ENCODE results near the gene RHO.

RHO gene

DNA sequence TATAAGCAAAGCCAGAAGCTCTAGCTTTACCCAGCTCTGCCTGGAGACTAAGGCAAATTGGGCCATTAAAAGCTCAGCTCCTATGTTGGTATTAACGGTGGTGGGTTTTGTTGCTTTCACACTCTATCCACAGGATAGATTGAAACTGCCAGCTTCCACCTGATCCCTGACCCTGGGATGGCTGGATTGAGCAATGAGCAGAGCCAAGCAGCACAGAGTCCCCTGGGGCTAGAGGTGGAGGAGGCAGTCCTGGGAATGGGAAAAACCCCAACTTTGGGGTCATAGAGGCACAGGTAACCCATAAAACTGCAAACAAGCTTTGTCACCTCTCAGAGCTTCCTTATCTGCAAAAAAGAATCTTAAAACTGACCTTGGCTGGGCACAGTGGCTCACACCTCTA is 6.6 kb downstream of the RHO start:
- ChIA-PET CTCF (interaction anchor here (0.5 kb wide), 1 partner anchor 425 kb away, joined by 3 read pairs; no protein-coding TSS in a partner anchor), POLR2A (ENCODE audit: low non-redundant PET) (no interaction called here)
- TF ChIP-seq, protein P1, sequence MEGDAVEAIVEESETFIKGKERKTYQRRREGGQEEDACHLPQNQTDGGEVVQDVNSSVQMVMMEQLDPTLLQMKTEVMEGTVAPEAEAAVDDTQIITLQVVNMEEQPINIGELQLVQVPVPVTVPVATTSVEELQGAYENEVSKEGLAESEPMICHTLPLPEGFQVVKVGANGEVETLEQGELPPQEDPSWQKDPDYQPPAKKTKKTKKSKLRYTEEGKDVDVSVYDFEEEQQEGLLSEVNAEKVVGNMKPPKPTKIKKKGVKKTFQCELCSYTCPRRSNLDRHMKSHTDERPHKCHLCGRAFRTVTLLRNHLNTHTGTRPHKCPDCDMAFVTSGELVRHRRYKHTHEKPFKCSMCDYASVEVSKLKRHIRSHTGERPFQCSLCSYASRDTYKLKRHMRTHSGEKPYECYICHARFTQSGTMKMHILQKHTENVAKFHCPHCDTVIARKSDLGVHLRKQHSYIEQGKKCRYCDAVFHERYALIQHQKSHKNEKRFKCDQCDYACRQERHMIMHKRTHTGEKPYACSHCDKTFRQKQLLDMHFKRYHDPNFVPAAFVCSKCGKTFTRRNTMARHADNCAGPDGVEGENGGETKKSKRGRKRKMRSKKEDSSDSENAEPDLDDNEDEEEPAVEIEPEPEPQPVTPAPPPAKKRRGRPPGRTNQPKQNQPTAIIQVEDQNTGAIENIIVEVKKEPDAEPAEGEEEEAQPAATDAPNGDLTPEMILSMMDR (conservative IDR thresholded peaks at IDR 0.05; ENCODE audit: low read depth), result no peak
- no peak for DNase-seq (ENCODE audit: low spot score)
- no peak overlapping the region for H3K27ac ChIP-seq

DNA sequence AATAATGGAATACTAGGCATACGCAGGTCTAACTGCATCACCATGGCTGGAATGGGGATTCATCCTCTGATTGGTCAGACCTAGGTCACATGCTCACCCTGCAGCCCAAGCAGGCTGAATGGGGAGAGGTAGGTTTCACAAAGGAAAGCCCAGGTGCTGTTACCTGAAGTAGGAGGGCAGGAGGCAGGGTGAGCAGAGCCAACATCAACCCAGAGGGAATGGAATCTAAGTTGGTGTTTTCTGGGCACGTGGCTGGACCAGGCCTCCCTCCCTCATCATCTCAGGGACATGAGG is 7.9 kb downstream of the RHO start:
- CTCF ChIA-PET, result no interaction called here

DNA sequence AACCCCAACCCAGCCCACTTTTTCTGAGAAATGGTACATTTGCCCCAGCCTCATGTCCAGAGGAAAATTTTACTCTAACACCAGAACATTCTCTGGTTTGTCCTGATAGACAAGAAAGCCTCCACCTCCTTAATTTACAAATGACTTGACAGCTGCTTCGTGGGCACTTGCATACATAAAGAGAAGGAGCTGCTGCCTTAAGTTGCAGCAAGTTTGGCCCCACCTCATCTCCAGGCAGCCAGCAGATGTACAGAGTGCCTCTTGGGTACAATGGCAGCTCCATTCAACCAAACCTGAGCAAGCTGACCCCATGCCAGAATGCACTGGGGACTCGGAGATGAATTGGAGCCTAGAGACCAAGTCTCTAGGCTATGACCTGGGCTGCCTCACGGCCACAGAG is 8.4 kb downstream of the RHO start:
- H3K27ac ChIP-seq, result no peak overlapping the region
- ChIA-PET POLR2A (ENCODE audit: low non-redundant PET) (no interaction called here), CTCF (no interaction called here)
- DNase-seq (ENCODE audit: low spot score), result no peak
- TF ChIP-seq, protein P1 (conservative IDR thresholded peaks at IDR 0.05; ENCODE audit: low read depth), result no peak

More for the DNA sequence above, 7.9 kb downstream of the RHO start:
- H3K27ac ChIP-seq, result no peak overlapping the region
- TF ChIP-seq, protein P1 (conservative IDR thresholded peaks at IDR 0.05; ENCODE audit: low read depth), result no peak
- POLR2A ChIA-PET (ENCODE audit: low non-redundant PET), result no interaction called here
- no peak for DNase-seq (ENCODE audit: low spot score)

DNA sequence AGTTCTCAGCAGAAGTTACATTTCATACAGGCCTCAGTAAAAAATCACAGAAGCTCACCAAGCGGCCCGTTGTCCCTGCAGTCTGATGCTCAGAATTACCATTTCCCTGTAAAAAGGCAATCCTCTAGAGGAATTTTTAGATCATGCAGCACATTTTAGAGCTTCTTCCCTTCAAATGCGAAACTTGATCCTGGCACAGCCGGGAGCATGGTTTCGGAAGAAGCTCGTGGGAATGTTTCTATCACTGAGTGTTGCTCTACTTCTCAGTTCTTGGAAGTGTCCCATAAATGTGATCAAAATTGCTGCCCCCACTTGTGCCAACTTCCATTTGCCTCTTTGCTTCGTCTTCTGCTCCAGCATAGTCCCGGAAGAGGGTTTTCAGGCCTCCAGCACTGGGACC is 10.8 kb downstream of the RHO start:
- ChIA-PET POLR2A (ENCODE audit: low non-redundant PET) (no interaction called here), CTCF (no interaction called here)
- no peak overlapping the region for H3K27ac ChIP-seq
- DNase-seq (ENCODE audit: low spot score), result no peak
- TF ChIP-seq, protein P1 (conservative IDR thresholded peaks at IDR 0.05; ENCODE audit: low read depth), result no peak

DNA sequence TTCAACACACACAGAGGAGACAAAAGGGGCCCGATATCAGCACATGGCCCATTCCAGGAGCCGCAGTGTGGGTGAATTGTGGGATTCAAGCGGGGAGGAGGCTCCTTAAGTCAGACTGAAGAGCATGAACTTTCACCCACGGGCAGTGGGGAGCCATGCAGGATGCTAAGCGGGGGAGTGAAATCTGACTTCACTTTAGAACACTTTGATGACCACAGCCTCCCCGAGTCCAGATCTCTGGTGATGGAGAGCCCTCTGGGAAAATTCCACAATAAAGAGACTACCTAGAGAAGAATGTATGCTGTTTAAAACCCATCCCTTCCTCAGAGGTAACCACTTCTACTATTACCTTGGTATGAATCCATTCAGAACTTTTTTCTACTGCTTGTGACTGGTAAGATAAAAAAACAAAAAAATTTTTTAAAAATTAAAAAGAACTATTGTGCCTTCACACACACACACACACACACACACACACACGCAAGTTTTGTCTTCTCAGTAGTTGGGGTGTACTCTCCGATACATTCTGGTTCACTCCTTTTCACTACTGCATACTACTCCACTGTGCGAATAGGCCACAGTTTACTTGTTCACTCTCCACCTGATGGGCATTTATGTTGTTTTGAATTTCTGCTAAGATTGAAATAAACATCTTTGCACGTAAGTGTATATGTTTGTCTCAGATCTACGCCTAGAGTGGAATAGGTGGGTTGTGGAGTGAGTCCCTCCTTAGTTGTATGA is 12.5 kb downstream of the RHO start:
- CTCF ChIA-PET, result interaction anchor here (0.7 kb wide), 1 partner anchor 16 kb away, joined by 3 read pairs; no protein-coding TSS in a partner anchor
- POLR2A ChIA-PET (ENCODE audit: low non-redundant PET), result no interaction called here
- DNase-seq (ENCODE audit: low spot score), result no peak
- TF ChIP-seq, protein P1 (conservative IDR thresholded peaks at IDR 0.05; ENCODE audit: low read depth), result no peak
- H3K27ac ChIP-seq, result no peak overlapping the region

DNA sequence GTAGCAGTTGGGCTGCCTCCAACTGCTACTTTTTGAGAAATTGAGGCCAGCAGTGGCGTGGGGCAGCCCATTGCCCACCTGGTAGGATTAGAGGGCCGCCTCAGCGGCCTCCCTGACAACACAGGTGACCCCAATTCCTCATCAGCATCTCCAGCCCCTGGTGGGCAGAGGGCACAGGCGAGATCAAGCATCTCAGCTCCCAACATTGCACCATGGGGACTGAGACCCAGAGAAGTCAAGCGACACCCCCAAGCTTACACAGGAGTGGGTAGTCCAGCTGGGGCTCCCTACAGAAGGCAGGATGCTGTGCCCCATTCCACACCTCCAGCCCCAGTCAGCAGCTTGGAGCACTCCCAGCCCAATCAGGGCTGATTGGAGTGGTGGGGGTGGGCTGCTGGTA is 14.3 kb downstream of the RHO start:
- ChIA-PET POLR2A (ENCODE audit: low non-redundant PET) (no interaction called here), CTCF (no interaction called here)
- DNase-seq (ENCODE audit: low spot score), result no peak
- no peak overlapping the region for H3K27ac ChIP-seq
- TF ChIP-seq, protein P1 (conservative IDR thresholded peaks at IDR 0.05; ENCODE audit: low read depth), result no peak

Data from RWPE1 (cell line).